PFSK-1 (cell line): ENCODE data around the gene KLK4.

Source experiments
- FOXP2 ChIP-seq: optimal IDR thresholded peaks from 2 replicates; pipeline ENCODE3; 2011; ENCODE audit warnings: borderline replicate concordance, control low read depth, inconsistent platforms; ENCODE audit not compliant: insufficient read depth; ENCODE audit errors: extremely low read length, extremely low read depth
- POLR2AphosphoS5 ChIP-seq: IDR thresholded peaks from 2 replicates; pipeline ENCODE4 v1.6.1; 2012; ENCODE audit warnings: low read depth, mild to moderate bottlenecking, control low read depth, low read length, moderate library complexity
- SIN3A ChIP-seq: IDR thresholded peaks from 2 replicates; pipeline ENCODE4 v1.6.1; 2012; ENCODE audit warnings: mild to moderate bottlenecking, low read length, moderate library complexity, borderline replicate concordance; ENCODE audit not compliant: insufficient read depth
- TAF1 ChIP-seq: IDR thresholded peaks from 2 replicates; pipeline ENCODE4 v1.6.1; 2012; ENCODE audit warnings: low read length, control low read depth, borderline replicate concordance; ENCODE audit not compliant: insufficient read depth
- TF ChIP-seq, protein P1 (sequence below), 2 experiments: IDR thresholded peaks; 2 replicates each; pipeline versions ENCODE4 v1.6.1 to v1.8.0; 2011 to 2012; ENCODE audit warnings: low read depth in 2 of 2, low read length in 2 of 2, control low read depth in 1 of 2, inconsistent platforms in 1 of 2, mild to moderate bottlenecking in 1 of 2, moderate library complexity in 1 of 2; ENCODE audit not compliant: insufficient read depth in 1 of 2

KLK4 gene

DNA sequence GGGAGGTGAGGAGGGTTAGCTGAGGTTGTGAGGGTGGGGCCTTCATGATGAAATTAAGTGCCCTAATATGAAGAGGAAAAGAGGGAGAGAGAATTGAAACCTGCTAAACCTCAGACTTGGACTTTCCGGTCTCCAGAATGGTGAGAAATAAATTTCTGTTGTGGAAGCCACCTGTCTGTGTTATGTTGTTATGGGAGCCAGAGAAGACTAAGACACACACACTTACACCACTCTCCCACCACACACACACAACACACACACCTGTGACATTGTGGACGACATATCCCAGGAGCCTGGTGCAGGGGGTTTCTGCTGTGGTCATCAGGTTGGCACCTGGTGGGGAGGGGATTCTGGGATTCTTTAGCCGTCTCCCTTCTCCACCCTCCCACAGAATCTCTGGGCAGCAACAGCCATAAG is 14.0 kb downstream of the KLK4 start:
- no peak for TF ChIP-seq SIN3A
- TF ChIP-seq FOXP2: no peak
- no peak for TF ChIP-seq TAF1
- TF ChIP-seq, protein P1, sequence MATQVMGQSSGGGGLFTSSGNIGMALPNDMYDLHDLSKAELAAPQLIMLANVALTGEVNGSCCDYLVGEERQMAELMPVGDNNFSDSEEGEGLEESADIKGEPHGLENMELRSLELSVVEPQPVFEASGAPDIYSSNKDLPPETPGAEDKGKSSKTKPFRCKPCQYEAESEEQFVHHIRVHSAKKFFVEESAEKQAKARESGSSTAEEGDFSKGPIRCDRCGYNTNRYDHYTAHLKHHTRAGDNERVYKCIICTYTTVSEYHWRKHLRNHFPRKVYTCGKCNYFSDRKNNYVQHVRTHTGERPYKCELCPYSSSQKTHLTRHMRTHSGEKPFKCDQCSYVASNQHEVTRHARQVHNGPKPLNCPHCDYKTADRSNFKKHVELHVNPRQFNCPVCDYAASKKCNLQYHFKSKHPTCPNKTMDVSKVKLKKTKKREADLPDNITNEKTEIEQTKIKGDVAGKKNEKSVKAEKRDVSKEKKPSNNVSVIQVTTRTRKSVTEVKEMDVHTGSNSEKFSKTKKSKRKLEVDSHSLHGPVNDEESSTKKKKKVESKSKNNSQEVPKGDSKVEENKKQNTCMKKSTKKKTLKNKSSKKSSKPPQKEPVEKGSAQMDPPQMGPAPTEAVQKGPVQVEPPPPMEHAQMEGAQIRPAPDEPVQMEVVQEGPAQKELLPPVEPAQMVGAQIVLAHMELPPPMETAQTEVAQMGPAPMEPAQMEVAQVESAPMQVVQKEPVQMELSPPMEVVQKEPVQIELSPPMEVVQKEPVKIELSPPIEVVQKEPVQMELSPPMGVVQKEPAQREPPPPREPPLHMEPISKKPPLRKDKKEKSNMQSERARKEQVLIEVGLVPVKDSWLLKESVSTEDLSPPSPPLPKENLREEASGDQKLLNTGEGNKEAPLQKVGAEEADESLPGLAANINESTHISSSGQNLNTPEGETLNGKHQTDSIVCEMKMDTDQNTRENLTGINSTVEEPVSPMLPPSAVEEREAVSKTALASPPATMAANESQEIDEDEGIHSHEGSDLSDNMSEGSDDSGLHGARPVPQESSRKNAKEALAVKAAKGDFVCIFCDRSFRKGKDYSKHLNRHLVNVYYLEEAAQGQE (IDR thresholded peaks at IDR 0.05; ENCODE audit: insufficient read depth in 1 of 2, low read depth in 2 of 2, low read length in 2 of 2): no peak
- no peak for TF ChIP-seq POLR2AphosphoS5

DNA sequence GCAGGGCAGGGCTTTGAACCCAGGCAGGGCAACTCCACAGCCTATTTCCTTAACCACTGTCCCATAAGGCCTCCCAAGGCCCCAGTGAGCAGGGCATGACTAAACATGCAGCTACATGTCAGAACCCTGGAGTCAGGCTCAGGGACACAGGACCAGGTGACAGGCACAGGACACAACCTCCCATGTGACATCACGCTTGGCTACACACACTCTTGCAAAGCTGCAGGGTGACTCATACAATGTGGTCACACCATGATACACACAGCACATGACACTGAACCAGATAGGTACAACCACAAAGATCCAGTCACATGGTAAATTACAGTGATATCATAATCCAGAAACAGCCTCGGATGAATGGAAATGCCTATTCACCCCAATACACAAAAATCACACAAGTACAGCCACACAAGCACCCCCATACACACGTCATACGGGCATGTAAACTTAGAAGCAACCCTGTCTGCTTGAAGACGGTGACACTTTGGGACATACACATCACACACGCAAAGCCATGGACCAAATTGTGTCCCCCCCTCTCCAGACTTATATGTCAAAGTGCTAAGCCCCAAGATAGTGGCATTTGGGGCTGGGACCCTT is 14.5 kb downstream of the KLK4 start:
- TF ChIP-seq, protein P1 (IDR thresholded peaks at IDR 0.05; ENCODE audit: insufficient read depth in 1 of 2, low read depth in 2 of 2, low read length in 2 of 2): no peak
- TF ChIP-seq POLR2AphosphoS5 (no peak), TAF1 (no peak)

DNA sequence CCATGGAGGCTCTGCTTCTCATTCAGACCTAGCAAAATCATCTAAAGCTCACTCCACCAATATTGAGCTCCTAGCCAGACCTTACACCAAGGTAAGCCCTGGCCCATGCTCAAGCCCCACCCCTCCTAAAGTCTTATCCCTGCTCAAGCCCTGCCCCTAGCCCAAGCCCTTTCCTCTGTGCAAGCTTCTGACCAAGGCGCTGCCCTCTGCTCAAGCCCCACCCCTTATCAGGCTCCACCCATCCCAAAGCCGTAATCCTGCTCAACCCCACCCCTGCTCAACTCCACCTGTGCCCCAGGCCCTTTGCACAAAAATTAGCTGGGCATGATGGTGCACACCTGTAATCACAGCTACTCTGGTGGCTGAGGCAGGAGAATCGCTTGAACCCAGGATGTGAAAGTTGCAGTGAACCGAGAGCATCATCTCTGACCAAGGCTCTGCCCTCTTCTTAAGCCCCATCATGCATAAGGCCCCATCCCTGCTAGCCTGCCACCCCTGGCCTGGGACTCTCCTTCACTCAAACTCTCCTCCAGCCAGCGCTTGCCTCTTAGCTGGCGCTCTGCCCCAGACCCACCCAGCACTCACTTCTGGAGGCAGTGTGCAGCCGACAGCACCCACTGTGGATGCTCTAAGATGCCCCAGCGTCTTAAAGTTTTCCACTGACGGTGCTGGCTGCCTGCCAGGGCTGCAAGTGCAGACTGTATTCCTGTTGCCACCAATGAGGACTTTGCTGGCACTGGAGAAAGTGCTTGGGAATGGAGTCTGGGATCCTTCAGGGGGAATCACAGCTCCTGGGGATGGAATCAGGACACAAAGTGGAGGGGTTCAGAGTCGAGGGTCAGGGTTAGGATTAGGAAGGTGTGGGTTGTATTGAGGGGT is 16.5 kb downstream of the KLK4 start:
- no peak for TF ChIP-seq TAF1
- no peak for TF ChIP-seq FOXP2
- TF ChIP-seq, protein P1 (IDR thresholded peaks at IDR 0.05; ENCODE audit: insufficient read depth in 1 of 2, low read depth in 2 of 2, low read length in 2 of 2): no peak
- TF ChIP-seq SIN3A: no peak
- no peak for TF ChIP-seq POLR2AphosphoS5

DNA sequence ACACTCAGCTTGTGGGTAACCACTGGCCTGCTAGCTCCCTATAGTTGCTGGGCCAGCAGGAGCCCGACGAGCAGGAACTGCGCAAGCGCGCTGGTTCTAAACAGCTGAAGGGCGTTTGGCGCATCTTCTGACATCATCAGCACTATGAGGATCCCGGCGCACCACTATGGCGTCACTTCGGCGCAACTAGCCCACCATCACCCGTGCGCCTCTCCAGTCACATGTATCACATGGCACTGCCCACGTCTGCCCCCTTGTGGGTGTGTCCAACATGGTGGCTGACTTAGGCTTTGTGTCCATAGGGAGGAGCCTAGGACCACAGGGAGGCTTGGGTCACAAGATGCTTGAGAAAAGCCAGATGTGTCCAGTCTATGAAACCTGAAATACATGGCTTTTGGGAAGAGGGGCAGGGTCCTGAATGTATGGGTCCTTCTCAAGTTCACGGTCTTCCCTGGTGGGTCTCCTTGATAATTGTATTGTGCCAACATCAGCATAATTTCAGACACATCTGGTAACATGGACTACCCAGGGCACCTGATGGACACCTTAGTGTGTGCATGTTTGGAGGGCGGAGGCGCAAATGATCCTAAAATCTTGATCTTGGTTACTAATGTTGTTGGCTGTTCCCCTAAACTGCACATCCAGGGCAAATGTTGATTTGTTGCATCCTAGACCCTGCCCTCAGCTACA is 18.0 kb downstream of the KLK4 start:
- TF ChIP-seq POLR2AphosphoS5: no peak
- TF ChIP-seq, protein P1 (IDR thresholded peaks at IDR 0.05; ENCODE audit: insufficient read depth in 1 of 2, low read depth in 2 of 2, low read length in 2 of 2): no peak
- TF ChIP-seq SIN3A: no peak
- no peak for TF ChIP-seq TAF1
- no peak for TF ChIP-seq FOXP2
